Measurements from ENCODE around the gene NTN3. TPM values are rescaled to one million over a fixed set of nuclear protein-coding genes. Genes with fewer than 3 reads are reported as not detected.

Gene NTN3
- total and polyA plus RNA-seq, 10 donors, result 0.03 to 0.28 (median 0.13) TPM; not detected in 5

DNA sequence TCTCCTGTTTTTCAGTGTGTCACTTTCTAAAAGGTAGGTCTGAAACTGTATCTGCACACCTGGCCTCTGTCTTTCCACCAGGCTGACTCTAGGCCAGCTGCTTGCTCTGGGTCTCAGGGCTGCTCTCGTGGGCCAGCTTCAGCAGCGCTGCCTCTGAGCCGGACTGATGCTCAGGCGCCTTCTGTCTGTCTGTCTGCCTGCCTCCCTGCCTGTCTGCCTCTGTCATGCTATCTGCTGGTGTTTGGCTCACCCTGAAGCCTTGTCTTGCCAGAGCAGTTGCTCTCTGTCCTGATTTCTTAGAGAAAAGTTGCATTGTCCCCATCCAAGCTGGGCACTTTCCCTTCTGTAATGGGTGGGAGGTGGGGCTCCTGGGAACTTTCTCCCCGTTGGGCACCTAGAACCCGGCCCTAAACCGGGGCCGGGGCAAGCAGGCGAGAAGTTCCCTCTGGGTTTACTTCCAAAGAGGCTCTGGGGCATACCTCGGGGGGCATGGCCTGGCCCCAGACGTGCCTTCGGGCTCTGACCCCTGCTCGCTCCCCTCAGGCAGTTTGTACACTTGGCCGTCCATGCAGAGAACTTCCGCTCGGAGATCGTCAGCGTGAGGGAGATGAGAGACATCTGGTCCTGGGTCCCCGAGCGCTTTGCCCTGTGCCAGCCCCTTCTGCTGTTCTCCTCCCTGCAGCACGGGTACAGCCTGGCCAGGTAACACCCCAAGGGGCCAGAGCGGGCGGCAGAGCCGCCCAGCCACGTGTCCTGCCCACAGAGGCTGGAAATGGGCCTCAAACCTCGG lies 26.8 kb downstream of the NTN3 start:
- Histone ChIP-seq H3K36me3 (peaks cover 0 to 47% (median 17%) of the 10 kb centered on the region in 6 donors), H3K9me3 (no peaks in the 10 kb centered on the region), H3K4me3 (no peak overlapping the region), H3K27me3 (replicated peaks in 1 of 7) (no peaks in the 10 kb centered on the region), H3K4me1 (peaks cover 10 to 40% (median 21%) of the 10 kb centered on the region in 6 donors), H3K27ac (no peak overlapping the region)
- peak; percentile 60 for DNase-seq
- no peak for TF ChIP-seq POLR2A (IDR thresholded peaks at IDR 0.05)
- no peak for TF ChIP-seq CTCF (IDR thresholded peaks at IDR 0.05 in 8 of 11, conservative IDR thresholded peaks at IDR 0.05 in 3 of 11)
- TF ChIP-seq POLR2AphosphoS5 (IDR thresholded peaks at IDR 0.05), result no peak
- intact Hi-C loops (cut with DNase I; ENCODE audit: low total_unique reads), result loop anchor here (10.0 kb wide), 1 partner anchor 63 kb away; no protein-coding TSS in a partner anchor
- 84 to 89% (median 88%) methylated on average over 18 to 26 of the region's 26 CpGs for WGBS, 5 donors

DNA sequence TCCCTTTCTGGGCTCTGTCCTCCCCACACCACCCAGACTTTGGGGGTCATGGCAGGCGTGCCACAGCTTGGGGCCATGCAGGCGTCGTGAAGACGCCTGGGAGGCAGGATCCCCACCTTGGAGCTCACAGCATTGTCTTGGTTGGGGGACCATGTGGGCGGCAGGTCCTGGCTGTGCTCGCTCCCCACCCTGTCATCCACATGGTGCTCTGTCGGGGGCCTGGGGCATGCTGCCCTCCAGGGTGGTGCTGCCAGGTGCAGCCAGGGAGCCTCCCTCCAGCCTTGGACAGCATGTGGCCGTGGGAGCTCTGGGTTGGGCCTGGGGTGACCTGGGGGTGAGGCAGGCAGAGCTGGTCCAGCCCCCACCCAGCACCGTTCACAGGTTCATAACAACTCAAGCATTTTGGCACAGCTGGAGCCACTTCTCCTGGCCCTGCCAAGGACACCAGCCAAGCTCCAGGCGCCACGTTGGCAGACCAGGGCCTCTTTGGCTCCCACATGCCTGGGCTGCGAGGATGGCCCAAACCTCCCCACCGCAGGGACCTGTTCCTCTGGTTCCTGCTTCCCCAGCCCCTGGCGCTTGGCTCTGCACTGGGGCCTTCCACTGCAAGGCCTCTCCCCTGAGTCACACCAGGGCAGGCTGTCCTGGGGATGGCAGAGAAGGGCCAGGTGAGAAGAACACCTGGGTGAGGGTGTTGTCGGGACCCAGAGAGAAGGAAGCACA lies 27.6 kb downstream of the NTN3 start:
- Histone ChIP-seq H3K27ac (no peak overlapping the region), H3K4me1 (peaks cover 10 to 48% (median 24%) of the 10 kb centered on the region in 6 donors), H3K9me3 (no peaks in the 10 kb centered on the region), H3K27me3 (replicated peaks in 1 of 7) (no peaks in the 10 kb centered on the region), H3K36me3 (peaks cover 0 to 47% (median 17%) of the 10 kb centered on the region in 6 donors), H3K4me3 (no peak overlapping the region)
- DNase-seq, result no peak
- no peak for TF ChIP-seq CTCF (IDR thresholded peaks at IDR 0.05 in 8 of 11, conservative IDR thresholded peaks at IDR 0.05 in 3 of 11)
- no peak for TF ChIP-seq POLR2AphosphoS5 (IDR thresholded peaks at IDR 0.05)
- no peak for TF ChIP-seq POLR2A (IDR thresholded peaks at IDR 0.05)
- intact Hi-C loops (cut with DNase I; ENCODE audit: low total_unique reads), result loop anchor here (10.0 kb wide), 1 partner anchor 64 kb away; no protein-coding TSS in a partner anchor
- 78 to 94% (median 90%) methylated on average over 7 to 15 of the region's 15 CpGs for WGBS, 5 donors

- Histone ChIP-seq H3K36me3 (peaks cover 0 to 47% (median 17%) of the 10 kb centered on the region in 6 donors), H3K27ac (no peak overlapping the region), H3K9me3 (no peaks in the 10 kb centered on the region), H3K4me3 (no peak overlapping the region), H3K27me3 (replicated peaks in 1 of 7) (no peaks in the 10 kb centered on the region), H3K4me1 (peaks cover 10 to 42% (median 24%) of the 10 kb centered on the region in 6 donors)
- no peak for DNase-seq
- TF ChIP-seq POLR2AphosphoS5 (IDR thresholded peaks at IDR 0.05), result no peak
- no peak for TF ChIP-seq CTCF (IDR thresholded peaks at IDR 0.05 in 8 of 11, conservative IDR thresholded peaks at IDR 0.05 in 3 of 11)
- no peak for TF ChIP-seq POLR2A (IDR thresholded peaks at IDR 0.05)
- intact Hi-C loops (cut with DNase I; ENCODE audit: low total_unique reads), result loop anchor here (10.0 kb wide), 1 partner anchor 65 kb away; no protein-coding TSS in a partner anchor
- WGBS, 5 donors, result 67 to 97% (median 89%) methylated on average over 1 to 6 of the region's 6 CpGs
These were observed 28.4 kb downstream of the NTN3 start for GRCh38 chr16:2499454-2499853.
